CD4-positive, alpha-beta memory T cell (primary cell): Measurements from ENCODE around the gene NDOR1. TPM values are rescaled to one million over a fixed set of nuclear protein-coding genes. Genes with fewer than 3 reads are reported as not detected.

Source experiments
- CTCF ChIA-PET: fragments of 350-600 bp; sonication (Branson Sonifier 250); formaldehyde crosslinking; loops from one replicate; lab custom pipeline; 2021; ENCODE audit warnings: inconsistent platforms; ENCODE audit not compliant: partially characterized antibody; lab: Charles Lee
- POLR2A ChIA-PET: fragments of 350-600 bp; sonication (Branson Sonifier 250); formaldehyde crosslinking; loops from one replicate; lab custom pipeline; 2021; ENCODE audit not compliant: partially characterized antibody; lab: Charles Lee
- DNase-seq, 5 donors: peaks; one replicate each; pipeline versions ENCODE4 v3.0.0 to v3.0.0-alpha.2; 2020 to 2022; ENCODE audit warnings: mixed read lengths in 1 of 5
- H3K27ac ChIP-seq: one replicate; pipeline ENCODE4 v1.7.0; 2013; ENCODE audit warnings: low read depth, low read length
- H3K27me3 ChIP-seq: 2 replicates; pipeline ENCODE4 v1.7.0; 2013; ENCODE audit warnings: mild to moderate bottlenecking, low read length, moderate library complexity; ENCODE audit not compliant: insufficient read depth
- H3K36me3 ChIP-seq: 2 replicates; pipeline ENCODE4 v1.7.0; 2013; ENCODE audit warnings: mild to moderate bottlenecking, low read length, moderate library complexity; ENCODE audit not compliant: insufficient read depth
- H3K4me1 ChIP-seq: 2 replicates; pipeline ENCODE4 v1.7.0; 2013; ENCODE audit warnings: mild to moderate bottlenecking, low read length, moderate library complexity; ENCODE audit not compliant: insufficient read depth
- H3K4me3 ChIP-seq, 2 donors: one replicate each; pipeline ENCODE4 v1.7.0; 2013; ENCODE audit warnings: low read length in 2 of 2, mild to moderate bottlenecking in 1 of 2
- H3K9me3 ChIP-seq, 2 donors: one replicate each; pipeline ENCODE4 v1.7.0; 2013; ENCODE audit warnings: low read length in 2 of 2, control low read depth in 1 of 2; ENCODE audit not compliant: control insufficient read depth in 1 of 2
- H3K27ac Mint-ChIP-seq, 7 donors: one replicate each; pipeline ENCODE4 v1.8.0; 2020 to 2021; ENCODE audit warnings: mixed read lengths in 7 of 7, mild to moderate bottlenecking in 6 of 7, inconsistent platforms in 3 of 7, moderate library complexity in 3 of 7
- H3K27me3 Mint-ChIP-seq, 2 donors: one replicate each; pipeline ENCODE4 v1.8.0; 2020 to 2021; ENCODE audit warnings: mixed read lengths in 2 of 2
- H3K36me3 Mint-ChIP-seq, 2 donors: one replicate each; pipeline ENCODE4 v1.8.0; 2020 to 2021; ENCODE audit warnings: mixed read lengths in 2 of 2, inconsistent platforms in 1 of 2, mild to moderate bottlenecking in 1 of 2
- H3K4me1 Mint-ChIP-seq, 4 donors: one replicate each; pipeline ENCODE4 v1.8.0; 2020 to 2021; ENCODE audit warnings: mixed read lengths in 4 of 4, mild to moderate bottlenecking in 1 of 4
- H3K4me3 Mint-ChIP-seq, 8 donors: one replicate each; pipeline ENCODE4 v1.8.0; 2020 to 2021; ENCODE audit warnings: mixed read lengths in 8 of 8, mild to moderate bottlenecking in 7 of 8, moderate library complexity in 6 of 8, inconsistent platforms in 3 of 8
- H3K9me3 Mint-ChIP-seq, 8 donors: one replicate each; pipeline ENCODE4 v1.8.0; 2020 to 2021; ENCODE audit warnings: mixed read lengths in 8 of 8, mild to moderate bottlenecking in 5 of 8, inconsistent platforms in 3 of 8, moderate library complexity in 1 of 8
- intact Hi-C: fragments of 100-400 bp; cut with micrococcal nuclease; formaldehyde crosslinking; loops from one replicate; pipeline ENCODE4 v1.15.1; 2023
- polyA plus RNA-seq, 2 donors: library from polyadenylated mRNA; unstranded; fragments of 300-500 nt; fragmentation: Illumina TruSeq; gene quantifications; one replicate each; pipeline ENCODE4 v1.2.3, GENCODE V29; 2021
- total RNA-seq, 2 experiments: library from RNA; stranded (reverse); gene quantifications; one replicate each; pipeline ENCODE4 v1.2.3, GENCODE V29; 2021

NDOR1 gene
- total and polyA plus RNA-seq, 4 experiments from 2014 or later: 4.6 to 37.1 (median 23.1) TPM

DNA sequence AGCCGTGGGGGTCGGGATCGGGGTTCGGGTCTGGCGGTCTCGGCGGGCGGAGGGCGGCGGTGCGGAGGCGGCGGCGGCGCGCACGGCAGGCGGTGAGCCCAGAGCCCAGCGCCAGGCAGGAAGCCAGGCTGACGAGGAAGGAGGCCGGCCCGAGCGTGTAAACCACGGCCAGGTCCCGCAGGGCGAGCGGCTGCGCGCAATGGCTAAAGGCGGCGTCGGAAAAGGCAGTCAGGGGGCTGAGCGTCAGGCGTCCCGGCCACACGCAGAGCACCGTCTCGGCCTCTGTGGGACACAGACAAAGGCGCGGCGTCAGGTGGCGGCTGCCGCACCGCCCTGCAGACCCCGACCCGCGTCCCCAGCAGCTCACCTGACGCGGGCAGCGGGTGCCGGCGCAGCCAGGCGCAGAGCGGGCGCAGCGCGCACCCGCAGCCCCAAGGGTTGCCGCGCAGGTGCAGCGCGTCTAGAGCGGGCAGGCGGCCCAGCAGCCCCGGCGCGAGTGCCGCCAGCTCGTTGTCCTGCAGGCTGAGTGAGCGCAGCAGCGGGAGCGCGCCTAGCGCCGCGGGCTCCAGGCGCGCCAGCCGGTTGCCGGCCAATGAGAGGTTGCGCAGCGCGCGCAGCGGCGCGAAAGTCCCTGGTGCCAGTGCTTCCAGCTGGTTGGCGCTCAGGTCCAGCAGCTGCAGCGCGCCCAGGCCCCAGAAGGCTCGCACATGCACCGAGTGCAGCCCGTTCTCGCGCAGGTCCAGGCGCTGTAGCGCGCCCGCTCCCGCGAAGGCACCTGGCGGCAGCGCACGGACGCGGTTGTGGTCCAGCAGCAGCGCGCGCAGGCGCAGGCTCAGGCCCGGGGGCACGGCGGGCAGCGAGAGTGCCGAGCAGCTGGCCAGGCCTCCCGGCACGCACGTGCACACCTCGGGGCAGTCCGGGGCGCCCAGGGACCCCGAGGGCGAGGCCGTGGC, 36.3 kb upstream of the NDOR1 start:
- Mint-ChIP-seq H3K36me3 (no peaks in the 10 kb centered on the region), H3K4me3 (peak overlapping the region in 6 of 8 donors; percentile 43 to 79 (median 62)), H3K27ac (no peak overlapping the region), H3K27me3 (peaks cover 14 to 16% of the 10 kb centered on the region in 2 donors), H3K4me1 (peaks cover 0 to 6% (median 3%) of the 10 kb centered on the region in 4 donors), H3K9me3 (no peaks in the 10 kb centered on the region)
- Histone ChIP-seq H3K4me1 (no peaks in the 10 kb centered on the region), H3K4me3 (peak overlapping the region in 1 of 2 donors; percentile 14), H3K36me3 (no peaks in the 10 kb centered on the region), H3K27me3 (peaks cover 33% of the 10 kb centered on the region), H3K27ac (no peak overlapping the region), H3K9me3 (no peaks in the 10 kb centered on the region)
- ChIA-PET POLR2A (no interaction called here), CTCF (no interaction called here)
- DNase-seq: no peak
- intact Hi-C loops: no loop called here

DNA sequence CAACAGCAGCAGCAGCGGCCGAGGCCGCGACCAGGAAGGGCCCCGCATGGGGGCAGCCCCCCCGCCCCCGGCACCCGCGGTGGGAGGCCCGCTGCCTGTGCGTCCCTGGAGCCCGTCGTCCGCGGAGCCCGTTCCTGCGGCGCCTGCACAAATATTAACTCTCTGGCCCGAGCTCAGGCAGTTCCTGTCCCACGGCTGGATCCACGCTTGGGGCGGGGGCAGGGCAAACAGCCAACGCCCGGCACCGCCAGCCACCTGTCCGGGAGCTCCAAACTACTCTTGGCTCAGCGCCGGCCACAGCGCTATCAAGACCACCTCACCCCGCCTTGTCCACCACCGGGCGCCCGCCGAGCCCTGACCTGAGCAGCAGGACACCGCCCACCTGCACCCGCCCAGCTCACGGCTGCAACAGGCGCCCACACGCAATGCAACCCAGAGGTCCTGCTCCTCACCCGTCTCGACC, 35.6 kb upstream of the NDOR1 start, which contains the start of gene LRRC26:
LRRC26 (minus strand) TSS at position 156 of the 463 bp plus-strand sequence; CDS start at position 48, 108 bp downstream.
- Histone ChIP-seq H3K9me3 (no peaks in the 10 kb centered on the region), H3K27ac (no peak within 1 kb of the TSS), H3K4me3 (peak within 1 kb of the TSS in 1 of 2 donors; percentile 14), H3K27me3 (peaks cover 33% of the 10 kb centered on the region), H3K4me1 (no peaks in the 10 kb centered on the region), H3K36me3 (no peaks in the 10 kb centered on the region)
- H3K36me3 Mint-ChIP-seq: no peaks in the 10 kb centered on the region
- H3K4me1 Mint-ChIP-seq: peaks cover 0 to 6% (median 3%) of the 10 kb centered on the region in 4 donors
- H3K9me3 Mint-ChIP-seq: no peaks in the 10 kb centered on the region
- peaks cover 12 to 15% of the 10 kb centered on the region in 2 donors for H3K27me3 Mint-ChIP-seq
- peak within 1 kb of the TSS in 6 of 8 donors; percentile 43 to 79 (median 62) for H3K4me3 Mint-ChIP-seq
- POLR2A ChIA-PET: no interaction called here
- no peak for DNase-seq
- no peak within 1 kb of the TSS for H3K27ac Mint-ChIP-seq
- CTCF ChIA-PET: no interaction called here
- intact Hi-C loops: no loop called here

DNA sequence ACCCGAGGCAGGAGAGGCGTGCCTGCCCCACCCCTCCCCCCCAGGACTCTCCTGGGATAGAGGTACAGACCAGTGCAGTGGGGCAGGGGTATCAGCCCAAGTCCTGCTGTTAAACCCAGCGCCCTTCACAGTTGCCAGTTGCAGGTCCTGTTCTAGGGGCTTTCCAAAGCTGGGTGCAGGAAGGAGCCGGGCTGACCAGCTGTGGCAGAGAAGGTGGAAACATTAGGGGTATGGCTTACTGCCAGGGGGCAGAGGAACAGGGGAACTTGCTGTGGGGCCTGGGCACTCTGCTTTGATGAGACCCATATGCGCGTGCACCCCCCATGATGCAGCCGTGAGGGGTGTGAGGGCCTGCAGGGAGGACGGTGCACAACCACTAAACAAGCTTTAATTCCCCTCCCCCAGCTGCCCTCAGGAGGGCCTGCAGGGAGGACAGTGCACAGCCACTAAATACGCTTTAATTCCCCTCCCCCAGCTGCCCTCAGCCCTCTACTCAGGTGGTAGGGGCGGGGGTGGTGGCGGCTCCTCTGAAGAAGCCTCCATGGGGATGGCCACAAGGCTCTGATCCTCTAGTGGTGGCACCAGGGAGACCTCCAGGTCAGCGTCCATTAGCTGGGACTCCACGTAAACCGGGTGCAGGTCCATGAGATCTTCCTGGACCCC, 34.9 kb upstream of the NDOR1 start:
- intact Hi-C loops: no loop called here
- Histone ChIP-seq H3K36me3 (no peaks in the 10 kb centered on the region), H3K4me3 (no peak overlapping the region), H3K4me1 (no peaks in the 10 kb centered on the region), H3K27ac (no peak overlapping the region), H3K9me3 (no peaks in the 10 kb centered on the region), H3K27me3 (peaks cover 33% of the 10 kb centered on the region)
- no peaks in the 10 kb centered on the region for H3K9me3 Mint-ChIP-seq
- H3K4me3 Mint-ChIP-seq: no peak overlapping the region
- DNase-seq: no peak
- H3K36me3 Mint-ChIP-seq: no peaks in the 10 kb centered on the region
- H3K27ac Mint-ChIP-seq: no peak overlapping the region
- CTCF ChIA-PET: no interaction called here
- peaks cover 12 to 13% of the 10 kb centered on the region in 2 donors for H3K27me3 Mint-ChIP-seq
- peaks cover 0 to 6% (median 3%) of the 10 kb centered on the region in 4 donors for H3K4me1 Mint-ChIP-seq
- POLR2A ChIA-PET: interaction anchor here (0.6 kb wide), 1 partner anchor 14 kb away, joined by 3 read pairs; no protein-coding TSS in a partner anchor

DNA sequence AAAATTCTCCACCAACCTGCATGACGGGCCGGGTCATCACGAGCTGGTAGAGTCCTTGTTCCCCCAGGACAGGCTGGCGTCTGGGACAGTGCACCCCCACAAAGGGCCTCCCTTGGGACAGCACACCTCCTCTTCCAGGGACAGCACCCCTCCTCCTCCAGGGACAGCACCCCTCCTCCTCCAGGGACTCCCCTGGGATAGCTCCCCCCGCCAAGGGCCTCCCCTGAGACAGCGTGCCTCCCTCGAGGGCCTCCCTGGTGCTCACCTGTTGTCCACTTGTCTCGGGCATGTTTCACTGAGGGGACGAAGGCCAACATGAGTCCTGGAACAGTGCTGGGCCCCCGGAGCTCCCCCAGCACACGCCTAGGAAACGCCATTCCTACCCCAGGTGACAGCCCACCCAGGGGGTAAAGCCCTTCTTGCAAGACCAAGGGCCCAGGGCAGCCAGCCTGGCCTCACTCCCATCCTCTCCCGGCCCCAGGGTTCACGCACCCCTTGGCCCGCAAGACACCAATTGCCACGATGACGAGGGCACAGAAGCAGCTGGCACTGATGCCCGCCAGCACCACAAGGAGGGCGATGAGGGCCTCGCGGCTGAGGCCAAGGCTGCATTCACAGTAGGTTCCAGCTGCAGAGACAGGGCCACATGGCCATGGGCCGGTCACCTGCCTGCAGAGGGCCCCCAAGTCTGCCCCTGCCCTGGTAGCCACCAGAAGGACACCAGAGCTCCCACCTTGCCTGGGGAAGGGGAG, 34.2 kb upstream of the NDOR1 start:
- no peaks in the 10 kb centered on the region for H3K9me3 ChIP-seq
- peaks cover 31% of the 10 kb centered on the region for H3K27me3 ChIP-seq
- intact Hi-C loops: no loop called here
- no peaks in the 10 kb centered on the region for H3K9me3 Mint-ChIP-seq
- ChIA-PET CTCF (no interaction called here), POLR2A (interaction anchor here (0.6 to 0.7 kb wide), 2 partner anchors 14 to 42 kb away, joined by 3 read pairs; no protein-coding TSS in a partner anchor)
- H3K4me3 Mint-ChIP-seq: no peak overlapping the region
- H3K4me1 ChIP-seq: no peaks in the 10 kb centered on the region
- no peak overlapping the region for H3K27ac Mint-ChIP-seq
- peaks cover 12% of the 10 kb centered on the region in 2 donors for H3K27me3 Mint-ChIP-seq
- H3K4me3 ChIP-seq: no peak overlapping the region
- DNase-seq: no peak
- H3K36me3 Mint-ChIP-seq: peaks cover 0 to 4% of the 10 kb centered on the region in 2 donors
- H3K36me3 ChIP-seq: no peaks in the 10 kb centered on the region
- H3K4me1 Mint-ChIP-seq: peaks cover 0 to 10% (median 7%) of the 10 kb centered on the region in 4 donors
- no peak overlapping the region for H3K27ac ChIP-seq

DNA sequence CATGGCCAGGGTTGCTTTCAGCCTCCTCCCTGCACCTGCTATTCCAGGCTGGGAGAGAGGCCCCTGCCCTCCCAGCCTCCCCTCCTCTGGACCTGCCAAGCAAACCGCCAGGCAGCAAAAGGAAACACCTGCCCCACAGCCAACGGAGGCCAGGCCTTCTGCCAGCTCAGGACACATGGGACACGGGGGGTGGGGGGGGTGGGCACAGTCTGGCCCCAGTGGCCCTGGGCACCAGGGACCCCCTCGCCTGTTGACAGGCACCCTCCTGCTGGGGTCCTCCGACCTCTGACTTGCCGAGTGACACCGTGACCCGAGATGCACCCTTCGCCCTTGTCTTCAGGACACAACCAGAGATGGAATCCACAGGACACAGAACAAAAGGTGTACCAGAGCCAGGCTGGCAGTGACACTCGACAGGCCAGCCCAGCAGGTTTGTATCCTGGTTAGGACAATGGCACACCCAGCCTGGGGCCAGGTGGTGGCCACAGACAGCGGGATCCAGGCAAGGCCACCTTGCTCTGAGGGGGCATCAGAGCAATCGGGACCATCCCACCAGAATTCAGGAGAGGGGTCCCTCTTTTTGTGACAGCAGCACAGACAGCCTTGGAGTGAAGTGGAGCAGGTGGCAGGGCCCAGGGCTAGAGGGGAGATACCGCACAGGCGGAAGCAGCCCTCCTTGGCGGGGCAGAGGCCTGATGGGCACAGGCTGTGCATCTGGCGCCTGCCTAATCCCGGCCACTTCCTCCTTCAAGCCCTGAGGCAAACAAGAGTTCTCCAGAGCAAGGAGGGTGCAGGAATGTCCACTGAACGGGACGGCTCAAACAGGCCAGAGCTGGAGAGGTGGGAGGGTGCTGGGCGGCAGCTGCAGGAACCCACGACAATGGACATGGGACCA, 32.4 kb upstream of the NDOR1 start:
- Mint-ChIP-seq H3K36me3 (peaks cover 4 to 10% of the 10 kb centered on the region in 2 donors), H3K9me3 (no peaks in the 10 kb centered on the region), H3K27ac (peak overlapping the region in 1 of 7 donors; percentile 64), H3K27me3 (peaks cover 7% of the 10 kb centered on the region in 2 donors), H3K4me1 (peaks cover 2 to 13% (median 8%) of the 10 kb centered on the region in 4 donors), H3K4me3 (no peak overlapping the region)
- Histone ChIP-seq H3K27me3 (peaks cover 23% of the 10 kb centered on the region), H3K4me3 (no peak overlapping the region), H3K27ac (no peak overlapping the region), H3K36me3 (no peaks in the 10 kb centered on the region), H3K4me1 (no peaks in the 10 kb centered on the region), H3K9me3 (no peaks in the 10 kb centered on the region)
- CTCF ChIA-PET: no interaction called here
- DNase-seq: no peak
- POLR2A ChIA-PET: interaction anchor here (2.5 kb wide), 1 partner anchor 16 kb away, joined by 8 read pairs; the partner anchor contains the start of genes ANAPC2 and SSNA1
- intact Hi-C loops: no loop called here
